ENCODE results near the gene GTF3A.

GRCh38 chr13:27428160-27428559 lies 3.7 kb downstream of the GTF3A start:
- TF ChIP-seq POLR2A (IDR thresholded peaks at IDR 0.05), result no peak
- TF ChIP-seq CTCF (IDR thresholded peaks at IDR 0.05), result no peak
- no peak for TF ChIP-seq EP300 (IDR thresholded peaks at IDR 0.05)

All from tibial nerve (tissue), 4 donors.